HG02642 (cell line): Measurements from ENCODE around the gene PRR15L.
"Not testable (repeated sequence)": the region's sequence is repeated elsewhere in the genome, so short reads cannot be mapped to it uniquely, and the experiment has no call there.

Source experiments
- ATAC-seq: cut with Tn5 transposase; IDR thresholded peaks from one replicate; pipeline ENCODE4 v1.9.1; 2021; ENCODE audit warnings: mild to moderate bottlenecking; ENCODE audit not compliant: unreplicated experiment, poor library complexity

Gene PRR15L

GRCh38 chr17:47941246-47942095, 16.2 kb downstream of the PRR15L start, which contains the start of gene PNPO:
Gene PNPO, plus strand, starts transcription at chr17:47941571. Its CDS starts 105 bp downstream, at chr17:47941676.
- ATAC-seq = peak; percentile 93

DNA sequence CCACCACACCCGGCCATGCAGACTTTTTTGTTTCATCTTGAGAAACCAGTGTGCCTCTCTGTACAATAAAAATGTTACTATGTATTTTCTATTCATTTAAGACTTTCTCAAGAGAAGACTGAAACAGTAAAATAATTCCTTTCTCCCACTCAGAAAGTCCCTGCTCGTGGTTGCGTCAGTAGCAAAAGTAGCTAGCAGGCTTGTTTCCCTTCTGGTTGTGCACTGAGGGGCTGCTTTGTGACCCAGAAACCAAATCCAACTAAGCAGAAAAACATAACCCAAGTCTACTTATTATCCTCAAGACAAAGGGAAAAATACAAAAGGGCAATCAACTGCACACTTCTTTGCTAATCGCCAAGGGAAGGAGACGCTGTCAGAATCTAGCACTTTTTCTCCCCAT, 19.7 kb downstream of the PRR15L start:
- no peak for ATAC-seq

GRCh38 chr17:47935961-47936360, 21.7 kb downstream of the PRR15L start:
- ATAC-seq = no peak

DNA sequence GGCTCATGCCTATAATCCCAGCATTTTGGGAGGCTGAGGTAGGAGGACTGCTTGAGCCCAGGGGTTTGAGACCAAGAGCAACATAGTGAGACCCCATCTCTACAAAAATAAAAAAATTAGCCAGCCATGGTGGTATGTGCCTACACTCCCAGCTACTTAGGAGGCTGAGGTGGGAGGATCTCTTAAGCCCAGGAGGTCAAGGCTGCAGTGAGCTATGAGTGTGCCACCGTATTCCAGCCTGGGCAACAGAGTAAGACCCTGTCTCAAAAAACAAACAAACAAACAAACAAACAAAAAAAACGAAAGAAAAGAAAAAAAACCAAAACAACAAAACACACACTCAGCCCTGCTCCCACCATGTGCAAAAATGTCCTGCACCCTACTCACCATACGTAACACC, 22.2 kb downstream of the PRR15L start:
- not testable (repeated sequence) for ATAC-seq

GRCh38 chr17:47934856-47935255, 22.8 kb downstream of the PRR15L start:
- ATAC-seq = no peak

- no peak for ATAC-seq
These were observed 25.8 kb downstream of the PRR15L start for GRCh38 chr17:47931848-47932247.

- no peak for ATAC-seq
These were observed 28.3 kb downstream of the PRR15L start for GRCh38 chr17:47929218-47930000.

- ATAC-seq = no peak
These were observed 29.3 kb downstream of the PRR15L start for GRCh38 chr17:47928415-47928814.

GRCh38 chr17:47927821-47928400, 29.8 kb downstream of the PRR15L start:
- ATAC-seq = no peak

DNA sequence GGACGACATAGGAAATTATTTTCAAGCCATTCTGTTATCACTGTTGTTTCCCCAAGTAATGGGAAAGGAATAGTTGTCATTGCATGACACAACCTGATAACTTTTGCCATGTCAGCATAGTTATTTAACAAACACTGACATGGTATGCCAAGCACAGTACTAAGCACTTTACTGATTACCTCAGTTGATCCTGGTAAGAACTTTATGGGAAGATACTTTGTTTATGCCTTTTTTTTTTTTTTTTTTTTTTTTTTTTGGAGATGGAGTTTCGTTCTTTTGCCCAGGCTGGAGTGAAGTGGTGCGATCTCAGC, 32.0 kb downstream of the PRR15L start:
- ATAC-seq = no peak

GRCh38 chr17:47924785-47925677, 32.7 kb downstream of the PRR15L start:
- ATAC-seq = no peak

- ATAC-seq = not testable (repeated sequence)
These were observed 37.8 kb downstream of the PRR15L start for GRCh38 chr17:47919889-47920288.

DNA sequence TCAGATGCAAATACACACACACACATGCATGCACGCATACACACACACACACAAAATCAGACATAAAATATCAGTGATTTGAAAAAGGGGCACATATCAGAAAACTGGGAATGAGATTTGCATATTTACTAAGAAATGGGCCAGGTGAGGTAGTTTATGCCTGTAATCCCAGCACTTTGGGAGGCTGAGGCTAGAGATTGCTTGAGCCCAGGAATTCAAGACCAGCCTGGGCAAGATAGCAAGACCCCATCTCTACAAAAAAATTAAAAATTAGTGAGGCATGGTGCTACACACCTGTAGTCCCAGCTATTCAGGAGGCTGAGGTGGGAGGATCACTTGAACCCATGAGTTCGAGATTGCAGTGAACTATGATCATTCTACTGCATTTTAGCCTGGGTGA, 38.7 kb downstream of the PRR15L start:
- ATAC-seq = no peak

DNA sequence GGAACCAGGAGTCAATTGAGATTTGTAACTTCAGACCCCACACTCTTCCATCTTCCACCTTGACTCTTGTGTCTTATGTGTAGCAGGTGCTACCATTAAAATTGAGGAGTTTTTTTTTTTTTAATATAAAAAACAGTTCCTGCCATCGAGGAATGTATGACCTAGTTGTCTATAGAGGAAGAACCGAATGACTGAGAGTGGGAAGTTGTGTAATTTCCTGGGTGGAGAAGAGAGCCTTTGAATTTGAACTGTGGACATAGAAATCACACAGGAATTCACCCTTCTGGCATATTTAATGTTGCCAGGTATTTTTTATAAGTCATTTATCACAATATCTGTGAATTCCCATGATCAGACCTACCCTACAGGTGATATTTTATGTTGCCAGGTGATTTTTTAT, 39.7 kb downstream of the PRR15L start:
- no peak for ATAC-seq

GRCh38 chr17:47917581-47917980, 40.1 kb downstream of the PRR15L start:
- ATAC-seq = no peak

GRCh38 chr17:47916489-47917208, 41.0 kb downstream of the PRR15L start:
- ATAC-seq = no peak

- no peak for ATAC-seq
These were observed 41.8 kb downstream of the PRR15L start for GRCh38 chr17:47915776-47916398.

- no peak for ATAC-seq
These were observed 43.3 kb downstream of the PRR15L start for GRCh38 chr17:47914306-47914948.

DNA sequence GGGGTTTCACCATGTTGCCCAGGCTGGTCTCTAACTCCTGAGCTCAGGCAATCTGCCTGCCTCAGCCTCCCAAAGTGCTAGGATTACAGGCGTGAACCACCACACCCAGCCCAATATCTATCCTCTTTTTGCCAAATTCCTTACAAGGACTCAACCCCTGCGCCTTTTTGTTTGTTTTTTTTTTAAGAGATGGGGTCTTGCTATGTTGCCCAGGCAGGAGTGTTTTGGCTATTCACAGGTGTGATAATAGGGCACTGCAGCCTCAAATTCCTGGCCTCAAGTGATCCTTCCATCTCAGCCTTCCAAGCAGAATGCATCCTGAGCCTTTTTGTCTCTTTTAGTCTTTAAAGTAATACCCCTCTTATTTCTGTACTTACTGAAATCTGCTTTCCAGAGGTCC, 44.6 kb downstream of the PRR15L start:
- ATAC-seq = no peak
